ENCODE measurements around the gene BANF2. TPM values are rescaled to one million over a fixed set of nuclear protein-coding genes. Genes with fewer than 3 reads are reported as not detected.

The BANF2 gene
- total and polyA plus RNA-seq, 2 of the 4 experiments (the other 2 are of a cell fraction): not detected

- no peak overlapping the region for H3K4ac ChIP-seq (ENCODE audit: low read depth, low read length)
- no peak overlapping the region for H4K91ac ChIP-seq (ENCODE audit: insufficient read depth, low read depth, low read length)
- no peak overlapping the region for H4K5ac ChIP-seq (ENCODE audit: low read depth, low read length)
- no peak overlapping the region for H3K4me2 ChIP-seq (ENCODE audit: low read depth, low read length)
- peak overlapping the region; percentile 10 for H2BK5ac ChIP-seq (ENCODE audit: low read depth, low read length, poor library complexity, severe bottlenecking)
- H3K4me3 ChIP-seq (ENCODE audit: insufficient read depth, low read depth, low read length): no peak overlapping the region
- CTCF ChIA-PET: interaction anchor here (0.8 kb wide), 1 partner anchor 24 kb away, joined by 3 read pairs; no protein-coding TSS in a partner anchor
- H4K8ac ChIP-seq (ENCODE audit: low read depth in 2 of 2, low read length in 2 of 2): no peak overlapping the region
- no peak overlapping the region for H3K9ac ChIP-seq (ENCODE audit: low read depth, low read length)
- H3K36me3 ChIP-seq (ENCODE audit: control insufficient read depth, insufficient read depth, low read length): peaks cover 37% of the 10 kb centered on the region
- no peak overlapping the region for H3K27ac ChIP-seq (ENCODE audit: insufficient read depth, low read length)
- no peak overlapping the region for H2BK120ac ChIP-seq (ENCODE audit: low read depth, low read length)
- ATAC-seq (ENCODE audit: low read depth) (no peak), DNase-seq (no peak)
- H2AK5ac ChIP-seq (ENCODE audit: low read depth, low read length): no peak overlapping the region
- no peak for TF ChIP-seq RAD21 (IDR thresholded peaks at IDR 0.05; ENCODE audit: low read length)
- TF ChIP-seq MAZ (IDR thresholded peaks at IDR 0.05; ENCODE audit: borderline replicate concordance, low read depth, low read length): no peak
- no peak for TF ChIP-seq CEBPB (IDR thresholded peaks at IDR 0.05; ENCODE audit: low read depth, low read length)
- TF ChIP-seq RFX5 (IDR thresholded peaks at IDR 0.05; ENCODE audit: low read depth, low read length): no peak
- no peak for TF ChIP-seq RCOR1 (IDR thresholded peaks at IDR 0.05; ENCODE audit: insufficient replicate concordance, low read length)
- TF ChIP-seq MAFK (IDR thresholded peaks at IDR 0.05; ENCODE audit: low read depth, low read length): no peak
- TF ChIP-seq MXI1 (IDR thresholded peaks at IDR 0.05; ENCODE audit: borderline replicate concordance, low read depth, low read length): no peak
- TF ChIP-seq, protein P1, sequence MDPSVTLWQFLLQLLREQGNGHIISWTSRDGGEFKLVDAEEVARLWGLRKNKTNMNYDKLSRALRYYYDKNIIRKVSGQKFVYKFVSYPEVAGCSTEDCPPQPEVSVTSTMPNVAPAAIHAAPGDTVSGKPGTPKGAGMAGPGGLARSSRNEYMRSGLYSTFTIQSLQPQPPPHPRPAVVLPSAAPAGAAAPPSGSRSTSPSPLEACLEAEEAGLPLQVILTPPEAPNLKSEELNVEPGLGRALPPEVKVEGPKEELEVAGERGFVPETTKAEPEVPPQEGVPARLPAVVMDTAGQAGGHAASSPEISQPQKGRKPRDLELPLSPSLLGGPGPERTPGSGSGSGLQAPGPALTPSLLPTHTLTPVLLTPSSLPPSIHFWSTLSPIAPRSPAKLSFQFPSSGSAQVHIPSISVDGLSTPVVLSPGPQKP (IDR thresholded peaks at IDR 0.05; ENCODE audit: borderline replicate concordance, low read depth, low read length): no peak
- TF ChIP-seq NFE2L2 (IDR thresholded peaks at IDR 0.05; ENCODE audit: low read depth, low read length): no peak
- TF ChIP-seq FOS (IDR thresholded peaks at IDR 0.05; ENCODE audit: low read depth, low read length): no peak
- no peak for TF ChIP-seq CHD1 (IDR thresholded peaks at IDR 0.05; ENCODE audit: low read depth, low read length)
- no peak for TF ChIP-seq POLR2A (IDR thresholded peaks at IDR 0.05; ENCODE audit: low read depth, low read length)
- TF ChIP-seq SMC3 (IDR thresholded peaks at IDR 0.05; ENCODE audit: low read depth, low read length): no peak
- TF ChIP-seq, protein P2, sequence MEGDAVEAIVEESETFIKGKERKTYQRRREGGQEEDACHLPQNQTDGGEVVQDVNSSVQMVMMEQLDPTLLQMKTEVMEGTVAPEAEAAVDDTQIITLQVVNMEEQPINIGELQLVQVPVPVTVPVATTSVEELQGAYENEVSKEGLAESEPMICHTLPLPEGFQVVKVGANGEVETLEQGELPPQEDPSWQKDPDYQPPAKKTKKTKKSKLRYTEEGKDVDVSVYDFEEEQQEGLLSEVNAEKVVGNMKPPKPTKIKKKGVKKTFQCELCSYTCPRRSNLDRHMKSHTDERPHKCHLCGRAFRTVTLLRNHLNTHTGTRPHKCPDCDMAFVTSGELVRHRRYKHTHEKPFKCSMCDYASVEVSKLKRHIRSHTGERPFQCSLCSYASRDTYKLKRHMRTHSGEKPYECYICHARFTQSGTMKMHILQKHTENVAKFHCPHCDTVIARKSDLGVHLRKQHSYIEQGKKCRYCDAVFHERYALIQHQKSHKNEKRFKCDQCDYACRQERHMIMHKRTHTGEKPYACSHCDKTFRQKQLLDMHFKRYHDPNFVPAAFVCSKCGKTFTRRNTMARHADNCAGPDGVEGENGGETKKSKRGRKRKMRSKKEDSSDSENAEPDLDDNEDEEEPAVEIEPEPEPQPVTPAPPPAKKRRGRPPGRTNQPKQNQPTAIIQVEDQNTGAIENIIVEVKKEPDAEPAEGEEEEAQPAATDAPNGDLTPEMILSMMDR (conservative IDR thresholded peaks at IDR 0.05; ENCODE audit: low read depth, low read length): no peak
- TF ChIP-seq, protein P3, sequence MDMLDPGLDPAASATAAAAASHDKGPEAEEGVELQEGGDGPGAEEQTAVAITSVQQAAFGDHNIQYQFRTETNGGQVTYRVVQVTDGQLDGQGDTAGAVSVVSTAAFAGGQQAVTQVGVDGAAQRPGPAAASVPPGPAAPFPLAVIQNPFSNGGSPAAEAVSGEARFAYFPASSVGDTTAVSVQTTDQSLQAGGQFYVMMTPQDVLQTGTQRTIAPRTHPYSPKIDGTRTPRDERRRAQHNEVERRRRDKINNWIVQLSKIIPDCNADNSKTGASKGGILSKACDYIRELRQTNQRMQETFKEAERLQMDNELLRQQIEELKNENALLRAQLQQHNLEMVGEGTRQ (IDR thresholded peaks at IDR 0.05; ENCODE audit: low read depth, low read length): no peak
- no peak for TF ChIP-seq BHLHE40 (IDR thresholded peaks at IDR 0.05; ENCODE audit: low read depth, low read length)
- H3K27me3 ChIP-seq (ENCODE audit: control insufficient read depth, insufficient read depth, low read length): no peaks in the 10 kb centered on the region
- intact Hi-C loops (cut with micrococcal nuclease): no loop called here
- H3K4me1 ChIP-seq (ENCODE audit: control insufficient read depth, insufficient read depth, low read length): peaks cover 37% of the 10 kb centered on the region
- no peak overlapping the region for H3K56ac ChIP-seq (ENCODE audit: extremely low read depth, insufficient read depth, low read length)
- dilution Hi-C loops (cut with HindIII; ENCODE audit: low sequenced_read_pairs, unreplicated experiment): no loop called here
- no peak overlapping the region for H3K14ac ChIP-seq (replicated peaks; ENCODE audit: low read depth, low read length)
- peaks cover 44% of the 10 kb centered on the region for H3K9me1 ChIP-seq (ENCODE audit: insufficient read depth, low read length)
- POLR2A ChIA-PET (ENCODE audit: unreplicated experiment): no interaction called here
- no peak overlapping the region for H3K18ac ChIP-seq (ENCODE audit: low read depth, low read length)
- H3K9me3 ChIP-seq (ENCODE audit: control insufficient read depth, insufficient read depth, low read length): no peaks in the 10 kb centered on the region
- no peak overlapping the region for H2BK15ac ChIP-seq (ENCODE audit: low read depth, low read length)
- peaks cover 71% of the 10 kb centered on the region for H4K20me1 ChIP-seq (ENCODE audit: insufficient read depth, low read length)
- WGBS, 2 experiments (ENCODE audit: extremely low coverage in 2 of 2, insufficient read length in 1 of 2): no CpG with 5 or more reads among the region's 3 CpGs
- no peak overlapping the region for H2BK20ac ChIP-seq (ENCODE audit: low read depth, low read length)
- H2AFZ ChIP-seq (replicated peaks; ENCODE audit: low read length, poor library complexity): no peak overlapping the region
- BruUV-seq (replicated peaks): no TSS peak
- H3K23ac ChIP-seq (ENCODE audit: low read depth, low read length): no peak overlapping the region
- H3K79me1 ChIP-seq (ENCODE audit: low read depth in 1 of 2, low read length in 2 of 2): peaks cover 4 to 56% of the 10 kb centered on the region in 2 experiments; a peak in 2 of 4 replicates
- in situ Hi-C loops (cut with MboI; ENCODE audit: low sequenced_read_pairs): loop anchor here (5.0 kb wide), 1 partner anchor 218 kb away; no protein-coding TSS in a partner anchor
- no peak overlapping the region for H2AK9ac ChIP-seq (replicated peaks; ENCODE audit: low read depth, low read length, poor library complexity)
These were observed 20.9 kb upstream of the BANF2 start for GRCh38 chr20:17678886-17679285.

Data from IMR-90 (cell line).